AG04450 (cell line): Measurements from ENCODE around the gene IER2. TPM values are rescaled to one million over a fixed set of nuclear protein-coding genes. Genes with fewer than 3 reads are reported as not detected.

Experiments used
- CTCF ChIA-PET: fragments of 300-600, 350-600 bp; formaldehyde crosslinking; extraction: SDS; loops from one replicate; lab custom pipeline; 2022; ENCODE audit warnings: antibody characterized with exemption, inconsistent platforms; lab: Charles Lee
- POLR2A ChIA-PET: fragments of 350-600 bp; formaldehyde crosslinking; extraction: SDS; loops from one replicate; lab custom pipeline; 2021; ENCODE audit warnings: antibody characterized with exemption, inconsistent platforms; lab: Yijun Ruan, JAX
- DNase-seq: peaks from one replicate; pipeline ENCODE4 v3.0.0-alpha.2; 2011; ENCODE audit warnings: low read depth, low spot score
- H3K27ac ChIP-seq: one replicate; pipeline ENCODE4 v1.5.1; 2012; ENCODE audit warnings: low read depth, low read length, control low read depth
- H3K27me3 ChIP-seq: one replicate; pipeline ENCODE4 v1.6.0; 2012; ENCODE audit warnings: low read length; ENCODE audit not compliant: control insufficient read depth, insufficient read depth
- H3K4me3 ChIP-seq: 2 replicates; pipeline ENCODE4 v1.5.1; 2011; ENCODE audit warnings: mild to moderate bottlenecking, low read depth, low read length, control low read depth
- H3K9me3 ChIP-seq: 2 replicates; pipeline ENCODE4 v1.5.1; 2012; ENCODE audit warnings: low read length; ENCODE audit not compliant: control insufficient read depth, insufficient read depth
- CTCF ChIP-seq: IDR thresholded peaks from 2 replicates; pipeline ENCODE4 v1.5.1; 2011; ENCODE audit warnings: low read depth, low read length, control low read depth, inconsistent platforms
- polyA plus RNA-seq: library from polyadenylated mRNA; depleted of rRNA; stranded (reverse); fragments of >200 nt; gene quantifications from 2 replicates; pipeline ENCODE4 v1.2.3, GENCODE V29; 2011

The IER2 gene
- polyA plus RNA-seq, 1 experiment, result 15.3 TPM

GRCh38 chr19:13104848-13105711, 45.1 kb upstream of the IER2 start:
- H3K27me3 ChIP-seq, result no peaks in the 10 kb centered on the region
- POLR2A ChIA-PET, result interaction anchor here (0.5 to 0.6 kb wide), 2 partner anchors 14 to 159 kb away, joined by 3 to 5 read pairs; no protein-coding TSS in a partner anchor
- TF ChIP-seq CTCF, result no peak
- CTCF ChIA-PET, result interaction anchor here (0.7 to 2.1 kb wide), 5 partner anchors 14 to 140 kb away, joined by 4 to 12 read pairs (median 4); no protein-coding TSS in a partner anchor
- no peak overlapping the region for H3K4me3 ChIP-seq
- H3K9me3 ChIP-seq, result peaks cover 2% of the 10 kb centered on the region; the same call in 1 of the 2 replicates
- no peak for DNase-seq
- H3K27ac ChIP-seq, result no peak overlapping the region

GRCh38 chr19:13109361-13110098, 40.7 kb upstream of the IER2 start:
- no peak overlapping the region for H3K4me3 ChIP-seq
- TF ChIP-seq CTCF, result no peak
- POLR2A ChIA-PET, result interaction anchor here (0.7 kb wide), 1 partner anchor 17 kb away, joined by 7 read pairs; no protein-coding TSS in a partner anchor
- no peak overlapping the region for H3K27ac ChIP-seq
- DNase-seq, result no peak
- CTCF ChIA-PET, result interaction anchor here (0.7 to 1.6 kb wide), 4 partner anchors 42 to 144 kb away, joined by 3 to 8 read pairs (median 6); no protein-coding TSS in a partner anchor
- H3K27me3 ChIP-seq, result no peaks in the 10 kb centered on the region
- H3K9me3 ChIP-seq, result no peaks in the 10 kb centered on the region

GRCh38 chr19:13110099-13110610, 40.1 kb upstream of the IER2 start:
- POLR2A ChIA-PET, result no interaction called here
- no peak for DNase-seq
- no peak overlapping the region for H3K4me3 ChIP-seq
- H3K27me3 ChIP-seq, result no peaks in the 10 kb centered on the region
- TF ChIP-seq CTCF, result no peak
- H3K9me3 ChIP-seq, result no peaks in the 10 kb centered on the region
- H3K27ac ChIP-seq, result no peak overlapping the region
- CTCF ChIA-PET, result interaction anchor here (0.6 to 1.2 kb wide), 2 partner anchors 133 to 478 kb away, joined by 3 to 5 read pairs; no protein-coding TSS in a partner anchor

GRCh38 chr19:13112555-13112954, 37.7 kb upstream of the IER2 start:
- no peak for DNase-seq
- no peak for TF ChIP-seq CTCF
- Histone ChIP-seq H3K9me3 (peaks cover 4% of the 10 kb centered on the region; the same call in 1 of the 2 replicates), H3K27me3 (no peaks in the 10 kb centered on the region), H3K4me3 (no peak overlapping the region), H3K27ac (no peak overlapping the region)
- ChIA-PET POLR2A (no interaction called here), CTCF (no interaction called here)
